ENCODE data around the gene ST6GALNAC3.
A peak's percentile ranks its signal among the peaks of the same experiment; 100 is the strongest.

ST6GALNAC3 gene

DNA sequence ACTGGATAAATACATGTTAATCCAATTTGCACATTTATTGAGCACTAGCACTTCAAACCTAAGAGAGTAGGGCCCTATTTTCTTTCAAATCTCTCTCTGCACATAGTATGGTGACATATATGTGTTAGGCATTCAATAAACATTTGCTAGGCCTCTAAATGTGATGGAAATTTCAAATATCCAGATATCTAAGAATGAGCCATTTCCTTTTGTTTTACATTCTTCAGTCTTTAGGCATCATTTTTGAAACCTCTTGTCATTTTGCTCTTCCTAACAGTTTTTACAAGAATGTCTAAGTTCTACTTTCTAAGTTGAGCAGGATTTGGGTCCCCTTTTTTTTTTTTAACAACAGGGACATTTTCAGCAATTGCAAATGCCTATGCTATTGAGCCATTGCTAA is 397.0 kb downstream of the ST6GALNAC3 start:
- no peak for DNase-seq

DNA sequence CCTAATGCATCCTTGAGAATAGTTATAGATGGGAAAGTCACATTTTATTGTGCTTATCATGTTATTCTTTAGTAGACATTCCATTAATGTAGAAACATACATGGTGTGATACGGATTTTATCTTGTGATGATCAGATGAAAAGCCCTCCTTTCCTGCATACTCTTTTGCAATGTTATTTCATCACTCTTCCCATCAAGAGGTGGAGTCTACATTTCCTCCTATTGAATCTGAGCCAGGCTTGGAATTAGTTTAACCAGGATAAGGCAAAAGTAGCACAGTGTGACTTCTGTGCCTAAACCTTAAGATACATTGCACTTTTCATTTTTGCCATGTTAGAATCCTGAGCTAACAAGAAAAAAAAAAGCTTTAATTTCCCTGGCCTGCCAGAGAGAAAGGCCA is 399.0 kb downstream of the ST6GALNAC3 start:
- no peak for DNase-seq

DNA sequence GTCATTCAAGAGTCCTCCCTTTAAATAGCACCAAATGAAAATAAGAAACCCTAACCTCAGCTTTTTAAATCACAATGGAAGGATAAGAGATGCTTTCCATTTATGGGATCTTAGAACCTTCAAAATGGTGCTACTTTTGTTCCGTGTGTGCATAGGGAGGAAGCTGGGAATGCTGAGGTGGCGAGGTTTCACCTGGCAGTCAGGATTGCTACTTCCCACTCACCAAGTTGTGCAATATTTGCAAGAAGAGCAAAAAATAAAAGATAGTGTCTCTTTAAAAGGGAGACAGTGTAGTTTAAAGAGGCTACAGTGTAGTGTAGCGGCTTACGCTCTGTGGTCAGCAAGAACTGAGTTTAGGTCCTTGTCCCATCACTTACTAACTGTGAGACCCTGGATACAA is 400.4 kb downstream of the ST6GALNAC3 start:
- DNase-seq, result no peak

DNA sequence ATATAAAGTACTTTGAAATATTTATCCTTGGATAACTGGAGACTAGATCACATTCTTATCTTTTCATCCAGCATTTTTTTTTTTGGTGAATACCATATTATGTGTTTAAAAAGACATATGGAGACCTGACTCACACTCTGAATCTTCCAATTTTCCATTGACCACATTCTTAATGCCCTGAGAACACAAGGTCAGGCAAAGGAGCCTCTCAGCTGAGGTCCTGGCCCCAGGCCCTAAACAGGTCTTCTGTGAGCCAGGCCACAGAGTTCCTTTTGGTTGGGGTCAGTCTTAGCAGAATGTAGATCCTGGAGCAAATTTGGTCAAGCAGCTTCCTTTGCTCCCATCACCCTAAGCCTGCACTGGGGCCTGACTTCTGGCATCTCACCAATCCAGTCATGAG is 402.6 kb downstream of the ST6GALNAC3 start:
- no peak for DNase-seq

DNA sequence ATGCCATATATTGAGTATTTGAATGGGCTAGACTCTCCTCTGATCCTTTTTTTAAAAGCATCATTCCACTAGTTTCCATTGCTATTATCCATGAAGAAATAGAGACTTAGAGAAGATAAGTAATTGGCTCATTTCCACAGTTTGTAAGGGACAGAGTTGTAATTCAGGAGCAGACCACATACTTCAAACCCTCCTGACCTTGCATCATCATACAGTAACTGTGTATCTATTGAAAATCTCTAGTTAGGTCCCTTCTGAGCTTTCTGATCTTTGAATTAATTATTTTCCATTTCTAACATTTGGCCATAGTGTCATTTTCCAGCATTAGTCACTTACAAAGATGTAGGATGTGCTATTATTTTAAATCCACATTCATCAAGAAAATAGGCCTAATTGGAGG is 406.3 kb downstream of the ST6GALNAC3 start:
- no peak for DNase-seq

DNA sequence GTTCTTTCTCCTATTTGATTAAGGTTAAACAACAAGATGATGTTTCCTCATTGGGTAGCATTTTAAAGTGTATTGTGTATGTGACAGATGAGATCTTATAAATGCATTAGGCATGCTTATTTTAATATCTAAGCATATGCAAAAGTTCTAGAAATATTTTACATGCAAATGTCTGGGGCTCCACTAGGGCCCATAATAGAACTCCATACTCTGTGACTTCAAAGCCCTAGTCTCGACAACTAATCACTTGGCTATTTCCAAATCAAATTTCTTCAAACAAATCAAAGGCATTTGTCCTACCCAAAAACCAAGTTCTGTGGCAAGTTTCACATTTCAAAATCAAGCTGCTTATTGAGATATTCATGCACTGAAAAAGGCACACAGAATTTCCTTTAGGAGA is 407.1 kb downstream of the ST6GALNAC3 start:
- DNase-seq, result no peak

DNA sequence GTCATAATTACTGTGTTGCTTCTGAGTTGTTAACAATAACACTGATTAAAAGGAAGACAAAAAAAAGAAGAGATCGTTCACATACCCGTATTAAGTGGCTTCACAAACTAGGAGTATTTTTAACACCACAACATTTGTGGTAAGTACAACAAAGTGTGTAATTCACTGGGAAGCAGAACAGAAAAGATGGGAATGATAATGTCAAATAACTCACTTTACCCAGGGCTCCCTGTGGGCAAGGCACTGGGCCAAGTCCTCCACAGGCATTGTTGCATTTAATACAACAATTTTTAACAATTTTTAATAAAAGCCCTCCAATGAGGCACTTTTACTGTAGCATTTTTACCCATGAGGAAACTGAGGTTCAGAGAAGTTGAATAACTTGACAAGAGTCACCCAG is 407.7 kb downstream of the ST6GALNAC3 start:
- no peak for DNase-seq

DNA sequence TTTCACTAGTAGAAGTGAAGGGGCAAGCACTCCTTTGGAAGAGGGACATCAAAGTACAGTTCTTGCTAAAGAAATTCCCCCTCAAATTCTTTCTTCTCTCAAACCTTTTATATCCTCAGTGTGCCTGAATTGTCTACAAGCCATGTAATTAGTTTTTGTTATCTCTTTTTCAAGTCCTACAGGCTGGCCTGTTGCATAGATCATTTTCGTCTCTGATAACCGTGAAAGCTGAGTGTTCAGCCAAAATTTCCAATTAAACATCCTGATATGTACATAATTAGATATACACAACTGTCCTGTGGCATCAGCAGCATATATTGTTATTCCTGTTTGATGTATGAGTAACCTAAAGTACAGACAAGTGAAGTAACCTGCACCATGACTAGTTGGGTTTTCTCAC is 417.2 kb downstream of the ST6GALNAC3 start:
- no peak for DNase-seq

DNA sequence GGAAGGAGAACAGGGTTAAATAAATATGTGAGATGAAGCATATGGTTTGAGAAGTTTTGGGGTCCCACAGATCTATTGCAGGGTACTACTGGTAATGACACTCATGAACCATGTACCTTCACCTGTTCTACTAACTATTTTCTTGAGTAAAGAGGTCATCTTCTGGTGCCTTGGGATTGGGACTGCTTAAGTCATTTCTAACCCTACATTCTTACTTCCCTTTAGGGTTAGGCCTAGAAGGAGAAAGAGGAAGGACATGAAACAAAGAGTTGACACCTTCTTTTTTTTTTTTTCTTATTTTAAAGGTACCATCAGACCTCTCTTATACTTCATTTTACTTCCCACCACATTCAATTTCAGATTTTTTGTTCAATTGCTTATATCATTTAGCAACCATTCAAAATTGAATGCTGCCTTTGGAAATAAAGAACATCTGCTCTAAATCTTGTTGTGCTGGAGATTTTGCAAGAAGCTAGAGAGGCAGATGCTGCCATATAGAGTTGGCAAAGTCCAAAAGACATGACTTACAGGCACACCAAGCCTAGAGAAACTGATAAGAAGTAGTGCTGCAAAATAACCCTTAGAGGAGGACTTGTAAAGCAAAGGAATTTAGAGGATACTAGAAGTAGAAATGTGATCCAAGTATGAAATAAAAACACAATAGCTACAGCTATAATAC is 418.3 kb downstream of the ST6GALNAC3 start:
- DNase-seq, result no peak

DNA sequence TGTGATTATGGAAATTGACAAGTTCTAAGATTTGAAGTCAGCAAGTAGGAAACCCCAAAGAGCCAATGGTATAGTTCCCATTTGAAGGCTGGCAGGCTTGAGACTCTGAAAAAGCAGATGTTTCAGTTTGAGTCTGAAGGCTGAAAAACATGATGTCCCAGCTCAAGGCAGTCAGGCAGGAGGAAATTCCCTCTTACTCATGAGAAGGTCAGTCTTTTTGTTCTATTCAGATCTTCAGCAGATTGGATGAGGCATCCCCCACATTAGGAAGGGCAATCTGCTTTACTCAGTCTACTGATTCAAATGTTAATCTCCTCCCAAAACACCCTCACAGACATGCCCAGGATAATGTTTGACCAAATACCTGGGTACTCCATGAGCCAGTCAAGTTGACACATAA is 420.3 kb downstream of the ST6GALNAC3 start:
- peak; percentile 28 for DNase-seq

DNA sequence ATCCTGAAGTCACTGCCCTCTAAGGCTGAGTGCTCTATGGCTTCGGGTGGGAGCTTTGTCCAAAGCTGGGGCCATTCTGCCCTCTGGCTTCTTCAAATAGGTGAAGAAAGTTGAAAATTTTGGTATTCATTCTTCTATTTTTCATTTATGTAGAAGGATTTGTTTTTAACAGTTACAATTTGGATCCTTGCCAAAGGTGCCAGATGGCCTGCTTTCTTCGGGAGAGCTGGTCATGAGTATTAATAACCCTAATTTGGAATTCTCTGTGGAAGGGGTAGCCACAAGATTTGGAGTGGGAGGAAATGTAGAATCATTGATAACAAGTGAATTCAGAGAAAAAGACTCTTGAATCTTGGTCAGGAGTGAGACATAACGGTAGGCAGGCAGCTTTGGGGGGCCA is 422.3 kb downstream of the ST6GALNAC3 start:
- no peak for DNase-seq

DNA sequence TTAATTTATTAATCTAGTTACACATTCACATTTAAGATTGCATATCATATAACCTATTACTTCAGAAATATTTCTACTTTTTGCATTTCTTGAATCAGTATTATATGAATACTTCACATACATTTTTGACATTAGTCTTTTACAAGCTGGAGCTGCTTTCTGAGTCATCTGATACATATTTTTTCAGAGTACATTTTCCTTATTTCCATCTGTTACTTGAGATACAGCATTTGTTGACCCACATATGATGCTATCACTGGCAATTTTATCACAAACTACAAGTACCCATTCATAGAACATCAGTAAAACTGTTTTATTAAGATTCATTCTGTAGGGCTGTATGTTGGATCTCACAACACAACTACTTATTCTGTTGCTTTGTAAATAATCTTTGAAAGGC is 425.6 kb downstream of the ST6GALNAC3 start:
- no peak for DNase-seq

DNA sequence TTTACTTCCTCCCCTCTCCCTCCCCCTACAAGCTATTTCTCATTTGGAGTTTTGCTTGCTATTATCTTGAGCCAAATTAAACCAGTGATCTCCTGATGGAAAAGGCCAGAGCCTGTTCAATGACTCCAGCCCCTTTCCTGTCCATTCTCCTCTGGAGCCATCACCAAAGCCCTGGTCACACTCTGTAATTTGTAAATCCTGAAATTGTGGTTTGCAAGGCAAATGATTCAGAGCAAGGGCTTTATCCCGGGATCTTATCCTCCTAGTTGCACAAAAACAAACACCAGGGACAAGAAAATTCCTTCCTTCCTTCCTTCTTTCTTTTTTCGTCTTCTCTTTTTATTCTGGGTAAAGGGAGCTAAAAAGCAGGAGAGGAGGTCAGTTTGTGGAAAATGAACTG is 426.6 kb downstream of the ST6GALNAC3 start:
- no peak for DNase-seq

DNA sequence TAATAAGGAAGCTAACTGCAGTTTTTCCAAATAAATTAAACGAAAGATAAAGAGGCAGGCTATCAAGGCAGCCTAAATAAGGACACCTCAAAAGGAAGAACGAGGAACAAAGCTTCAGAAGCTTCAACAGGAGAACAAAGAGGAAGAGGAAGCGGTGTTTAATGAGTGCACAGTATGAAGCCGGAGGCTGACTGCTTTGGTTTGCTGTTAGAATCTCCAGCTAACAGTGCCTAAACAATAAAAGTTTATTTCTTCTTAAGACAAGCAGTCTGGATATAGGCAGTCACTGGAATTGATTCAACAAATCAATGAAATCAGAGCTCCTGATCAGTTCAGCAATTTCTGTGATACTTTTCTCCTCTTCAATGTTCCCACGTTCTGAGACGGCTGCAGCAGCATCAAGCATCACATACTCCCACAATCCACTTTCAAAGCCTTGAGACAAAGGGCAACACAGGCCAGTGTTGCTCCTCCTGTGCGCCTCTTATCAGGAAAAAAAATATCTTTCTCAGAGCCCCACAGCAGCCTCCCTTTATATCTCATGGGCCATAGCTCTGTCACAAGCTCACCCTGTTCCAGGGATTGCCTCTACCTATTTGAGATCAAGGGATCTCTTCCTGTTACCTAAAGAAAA is 427.2 kb downstream of the ST6GALNAC3 start:
- DNase-seq, result no peak

DNA sequence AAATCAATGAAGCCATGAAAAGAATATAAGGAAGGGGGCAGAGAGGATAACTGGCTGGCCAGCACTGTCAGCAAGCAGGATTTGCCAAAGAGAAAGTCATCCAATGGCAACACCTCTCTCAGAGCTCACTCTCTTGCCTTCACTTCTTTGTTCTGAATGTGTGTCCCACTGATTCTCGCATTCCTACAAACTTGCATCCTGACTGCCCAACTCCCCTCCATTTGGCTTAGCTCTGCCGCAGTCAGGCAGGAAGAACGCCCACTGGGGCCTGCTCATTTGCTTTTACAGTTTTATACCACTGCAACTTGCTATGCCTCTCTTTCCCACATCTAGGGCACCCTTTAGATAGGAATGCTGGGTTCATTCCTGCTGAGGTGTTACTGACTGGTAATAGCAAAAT is 428.6 kb downstream of the ST6GALNAC3 start:
- DNase-seq, result no peak

DNA sequence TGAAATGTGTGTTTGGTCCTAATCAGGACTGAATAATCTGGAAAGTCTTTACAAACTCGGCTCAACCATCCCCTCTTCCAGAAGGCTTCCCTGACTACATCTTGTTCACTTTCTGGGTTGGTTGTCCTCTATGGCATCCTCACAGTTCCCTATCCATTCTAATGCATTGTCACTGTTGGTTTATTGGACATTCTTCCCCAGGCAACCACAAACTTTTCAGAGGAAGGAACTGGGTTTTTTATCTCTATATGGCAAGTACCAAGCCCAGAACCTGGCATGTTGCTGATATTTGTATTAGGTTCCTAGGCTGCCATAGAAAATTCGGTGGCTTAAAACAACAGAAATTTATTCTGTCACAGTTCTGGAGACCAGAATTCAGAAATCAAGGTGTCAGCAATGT is 429.2 kb downstream of the ST6GALNAC3 start:
- DNase-seq, result no peak

DNA sequence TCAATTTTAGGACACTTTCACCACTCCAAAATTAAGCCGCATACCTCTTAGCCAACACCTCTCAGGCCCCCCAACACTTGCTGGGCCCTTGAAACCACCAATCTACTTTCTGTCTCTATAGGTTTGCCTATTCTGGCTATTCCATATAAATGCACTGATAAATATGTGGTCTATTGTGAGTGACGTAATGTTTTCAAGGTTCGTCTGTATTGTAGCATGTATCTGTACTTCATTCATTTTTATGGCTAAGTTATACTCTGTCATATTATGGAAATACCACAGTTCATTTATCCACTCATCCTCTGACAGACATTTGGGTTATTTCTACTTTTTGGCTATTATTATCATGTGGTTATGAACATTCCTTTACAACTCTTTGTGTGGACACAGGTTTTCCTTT is 432.8 kb downstream of the ST6GALNAC3 start:
- no peak for DNase-seq

DNA sequence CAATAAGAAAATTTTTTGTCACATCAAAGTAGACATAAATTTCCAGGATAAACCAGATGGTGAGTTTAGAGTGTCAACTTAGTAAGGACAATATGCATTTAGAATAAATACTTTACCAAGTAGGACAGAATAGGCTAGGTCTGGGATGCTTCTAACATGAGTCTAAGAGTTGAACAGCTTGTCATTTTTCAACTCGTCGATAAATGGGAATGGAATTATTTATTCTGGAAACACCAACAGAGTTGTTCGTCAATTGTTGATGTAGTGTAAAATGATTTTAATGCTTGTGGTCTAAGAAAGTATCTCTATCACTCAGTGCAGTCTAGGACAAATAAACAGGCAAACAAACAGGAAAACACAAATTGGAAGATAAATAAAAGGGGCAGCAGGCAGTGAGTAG is 434.3 kb downstream of the ST6GALNAC3 start:
- DNase-seq, result no peak

DNA sequence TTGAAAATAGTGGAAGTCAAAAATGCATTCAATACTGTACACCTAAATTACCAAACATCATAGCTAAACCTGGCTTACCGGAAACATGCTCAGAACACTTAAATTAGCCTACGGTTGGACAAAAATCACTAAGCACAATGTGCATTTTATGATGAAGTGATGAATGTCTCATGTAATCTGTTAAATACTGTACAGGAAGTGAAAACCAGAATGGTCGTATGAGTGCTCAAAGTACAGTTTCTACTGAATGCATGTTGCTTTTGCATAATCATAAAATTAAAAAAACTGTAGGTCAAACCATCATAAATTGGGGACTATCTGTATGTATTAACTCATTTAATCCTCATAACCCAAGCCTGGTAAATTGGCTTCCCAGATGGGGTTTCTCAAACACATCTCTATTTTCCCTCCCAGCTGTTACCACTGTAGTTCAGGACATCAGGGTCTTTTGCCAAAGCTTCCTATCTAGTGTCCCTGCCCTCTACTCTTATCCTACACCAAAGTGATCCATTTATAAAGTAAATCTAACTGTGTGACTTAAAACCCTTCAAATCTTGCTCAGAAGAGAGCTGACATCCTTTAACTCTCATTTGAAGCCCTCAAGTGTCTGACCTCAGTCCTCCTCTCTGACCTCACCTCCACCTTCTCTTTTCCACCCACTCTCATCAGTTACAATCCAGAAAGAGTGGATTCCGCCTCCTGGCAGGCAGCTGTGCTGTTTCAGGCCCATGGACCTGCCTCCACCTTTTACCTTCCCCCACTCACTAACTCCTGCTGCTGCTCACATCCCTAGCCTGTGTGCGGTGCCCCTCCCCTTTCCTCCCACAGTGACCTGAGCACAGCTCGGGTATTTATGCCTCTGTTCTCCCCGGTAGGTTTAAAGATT is 436.4 kb downstream of the ST6GALNAC3 start:
- DNase-seq, result peak; percentile 16

DNA sequence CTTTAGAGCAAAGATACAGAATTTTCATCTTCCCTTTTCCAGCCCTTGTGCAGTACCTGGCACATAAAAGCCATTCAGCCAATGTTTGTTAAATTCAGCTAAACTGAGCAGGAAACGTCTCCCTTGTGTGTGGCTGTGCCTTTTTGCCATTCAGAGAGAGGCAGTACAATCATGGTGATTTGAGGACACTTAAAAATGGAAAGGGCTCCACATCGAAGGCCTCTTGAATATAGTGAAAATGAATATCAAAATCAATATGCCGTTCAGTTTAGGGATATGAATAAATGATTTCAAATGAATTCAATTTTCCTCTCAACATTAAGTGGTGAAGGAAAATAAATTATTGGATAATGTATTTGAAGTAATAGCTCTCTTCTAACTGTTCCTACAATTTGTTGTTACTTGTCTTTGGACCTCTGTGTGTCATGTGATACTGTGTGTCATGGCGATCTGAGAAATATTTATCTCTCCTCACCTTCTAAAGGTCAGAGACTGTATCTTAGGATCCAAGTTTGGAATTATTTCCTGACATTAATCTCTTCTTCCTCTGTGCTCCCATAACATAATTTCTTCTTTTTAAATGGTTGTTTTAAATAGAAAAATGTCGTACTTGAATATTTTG is 437.1 kb downstream of the ST6GALNAC3 start:
- DNase-seq, result no peak

DNA sequence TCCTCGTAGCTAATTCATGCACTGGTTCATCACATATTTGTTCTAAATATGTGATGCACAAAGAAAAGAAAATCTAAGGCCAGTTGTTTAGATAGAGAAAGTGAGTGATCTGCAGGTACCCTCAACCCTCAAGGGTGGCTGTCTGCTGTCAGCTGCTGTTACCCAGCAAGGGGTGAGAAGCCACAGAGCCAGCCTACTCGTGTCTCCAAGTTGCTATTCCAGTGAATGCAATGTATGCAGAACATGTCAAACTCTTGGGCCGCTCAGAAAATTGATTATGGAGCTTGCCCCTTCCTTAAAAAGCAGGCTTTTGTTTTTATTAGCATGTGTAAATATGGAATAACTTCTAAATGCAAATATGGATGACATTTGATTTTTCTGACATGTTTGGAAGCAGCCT is 456.4 kb downstream of the ST6GALNAC3 start:
- no peak for DNase-seq

DNA sequence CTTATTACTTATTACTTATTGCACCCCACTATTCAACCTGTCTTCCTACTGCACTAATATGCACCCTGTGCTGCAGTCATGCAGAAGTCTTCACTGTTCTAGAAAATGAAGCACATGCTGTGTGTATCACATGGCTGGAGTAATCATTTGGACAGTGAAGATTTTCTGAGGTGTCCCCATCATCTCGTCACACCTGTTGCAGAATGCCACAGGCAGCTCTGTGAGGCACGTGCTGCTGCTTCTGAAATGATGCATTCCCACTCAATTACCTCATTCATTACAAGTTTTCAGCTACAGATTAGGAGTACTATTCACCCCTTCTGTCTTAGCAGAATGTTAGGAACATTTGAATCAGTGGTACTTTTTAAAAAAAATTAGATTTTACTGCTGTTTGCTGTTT is 467.1 kb downstream of the ST6GALNAC3 start:
- no peak for DNase-seq

DNA sequence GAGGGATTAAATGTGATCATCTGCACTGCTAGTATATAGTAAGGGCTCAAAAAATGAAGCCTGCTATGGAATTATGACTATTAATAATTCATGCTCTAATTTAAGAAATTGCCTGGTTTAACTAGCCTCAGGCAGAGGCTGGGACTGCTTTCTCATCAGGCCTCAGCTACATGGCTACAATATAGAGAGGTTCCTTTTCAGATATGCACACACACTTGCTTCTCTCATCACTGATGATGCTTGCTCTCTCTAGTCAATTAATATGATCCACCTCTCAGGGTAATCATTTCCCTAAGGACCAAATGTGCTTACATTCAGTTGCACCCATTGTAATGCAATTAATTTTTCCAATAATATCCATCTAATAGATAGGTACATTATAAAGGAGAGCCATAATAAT is 467.8 kb downstream of the ST6GALNAC3 start:
- no peak for DNase-seq

DNA sequence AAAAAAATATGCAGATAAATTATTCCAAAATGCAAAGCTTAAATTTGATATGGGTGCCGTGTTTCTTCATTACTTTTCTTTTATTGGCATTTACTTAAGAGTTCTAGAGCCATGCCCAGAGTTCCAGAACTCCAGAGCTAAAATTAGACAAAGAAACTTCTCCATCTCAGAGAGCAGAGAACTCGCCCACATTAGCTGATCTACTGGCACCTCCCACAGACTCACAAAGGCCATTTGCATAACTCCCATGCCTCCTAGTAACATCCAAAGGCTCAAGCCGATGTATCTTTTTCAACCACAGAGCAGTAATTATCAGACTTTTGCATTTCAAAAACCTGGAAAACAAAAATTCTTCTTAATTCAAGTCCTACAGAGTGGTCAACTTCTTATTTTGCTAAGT is 468.9 kb downstream of the ST6GALNAC3 start:
- no peak for DNase-seq
